Measurements from ENCODE around the gene NR2F1-AS1. TPM values are rescaled to one million over a fixed set of nuclear protein-coding genes. Genes with fewer than 3 reads are reported as not detected.

Gene NR2F1-AS1
- total and polyA plus RNA-seq, 4 donors = 2.0 to 4.0 (median 2.1) TPM

DNA sequence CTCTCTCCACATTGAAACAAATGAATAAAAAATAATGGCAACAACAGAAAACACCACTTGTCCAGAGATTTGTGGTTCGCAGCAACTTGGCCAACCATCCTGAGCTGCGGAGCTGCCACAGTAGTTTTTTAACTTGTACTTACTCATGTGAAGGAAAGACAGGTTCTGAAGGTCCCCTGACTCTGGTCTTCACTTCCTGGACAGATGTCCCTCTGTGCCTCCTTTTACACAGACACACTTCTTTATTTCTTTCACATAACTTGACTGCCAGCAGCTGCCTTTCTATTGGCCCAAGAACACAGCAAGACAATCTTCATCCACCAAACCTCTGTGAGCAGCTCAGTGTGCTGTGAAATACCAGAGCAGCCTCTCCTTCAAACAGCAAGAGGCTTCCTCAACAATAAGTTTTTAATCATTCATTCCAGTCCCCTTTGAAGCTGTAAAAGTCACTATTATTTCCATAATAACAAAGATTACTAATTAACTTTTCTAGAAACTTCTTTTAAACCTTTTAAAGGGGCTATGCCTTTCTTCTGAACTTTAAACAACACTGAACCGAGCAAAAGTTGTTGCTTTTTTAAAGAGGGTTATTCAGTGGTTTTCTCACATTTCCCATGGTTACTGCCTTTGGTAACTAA is 198.7 kb downstream of the NR2F1-AS1 start:
- Histone ChIP-seq H3K9ac (ENCODE audit: low read depth in 1 of 2, low read length in 2 of 2) (no peak overlapping the region), H3K4me1 (ENCODE audit: control insufficient read depth in 4 of 4, insufficient read depth in 4 of 4, low read length in 3 of 4) (no peaks in the 10 kb centered on the region), H3K9me3 (ENCODE audit: control insufficient read depth in 4 of 4, low read length in 3 of 4) (no peaks in the 10 kb centered on the region), H3K27ac (ENCODE audit: low read depth in 1 of 2, low read length in 2 of 2) (no peak overlapping the region), H3K4me3 (ENCODE audit: low read depth in 1 of 3, low read length in 3 of 3) (no peak overlapping the region), H3K36me3 (ENCODE audit: control insufficient read depth in 4 of 4, insufficient read depth in 3 of 4, low read depth in 1 of 4, low read length in 3 of 4) (no peaks in the 10 kb centered on the region), H3K27me3 (ENCODE audit: control insufficient read depth in 4 of 4, insufficient read depth in 4 of 4, low read length in 3 of 4) (no peaks in the 10 kb centered on the region)
- WGBS = 84% methylated on average over 3 of the region's 3 CpGs
- DNase-seq (ENCODE audit: low spot score) = no peak
- TF ChIP-seq EGR1 (IDR thresholded peaks at IDR 0.05; ENCODE audit: low read depth in 2 of 2) (no peak), REST (IDR thresholded peaks at IDR 0.05) (no peak), HNF4G (IDR thresholded peaks at IDR 0.05) (no peak), HNF4A (conservative IDR thresholded peaks at IDR 0.05) (no peak), NR2F2 (IDR thresholded peaks at IDR 0.05) (no peak), CTCF (IDR thresholded peaks at IDR 0.05; ENCODE audit: low read depth, low read length, missing input control) (no peak), RXRA (IDR thresholded peaks at IDR 0.05) (no peak)
- TF ChIP-seq, protein P1, sequence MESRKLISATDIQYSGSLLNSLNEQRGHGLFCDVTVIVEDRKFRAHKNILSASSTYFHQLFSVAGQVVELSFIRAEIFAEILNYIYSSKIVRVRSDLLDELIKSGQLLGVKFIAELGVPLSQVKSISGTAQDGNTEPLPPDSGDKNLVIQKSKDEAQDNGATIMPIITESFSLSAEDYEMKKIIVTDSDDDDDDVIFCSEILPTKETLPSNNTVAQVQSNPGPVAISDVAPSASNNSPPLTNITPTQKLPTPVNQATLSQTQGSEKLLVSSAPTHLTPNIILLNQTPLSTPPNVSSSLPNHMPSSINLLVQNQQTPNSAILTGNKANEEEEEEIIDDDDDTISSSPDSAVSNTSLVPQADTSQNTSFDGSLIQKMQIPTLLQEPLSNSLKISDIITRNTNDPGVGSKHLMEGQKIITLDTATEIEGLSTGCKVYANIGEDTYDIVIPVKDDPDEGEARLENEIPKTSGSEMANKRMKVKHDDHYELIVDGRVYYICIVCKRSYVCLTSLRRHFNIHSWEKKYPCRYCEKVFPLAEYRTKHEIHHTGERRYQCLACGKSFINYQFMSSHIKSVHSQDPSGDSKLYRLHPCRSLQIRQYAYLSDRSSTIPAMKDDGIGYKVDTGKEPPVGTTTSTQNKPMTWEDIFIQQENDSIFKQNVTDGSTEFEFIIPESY (IDR thresholded peaks at IDR 0.05) = no peak

DNA sequence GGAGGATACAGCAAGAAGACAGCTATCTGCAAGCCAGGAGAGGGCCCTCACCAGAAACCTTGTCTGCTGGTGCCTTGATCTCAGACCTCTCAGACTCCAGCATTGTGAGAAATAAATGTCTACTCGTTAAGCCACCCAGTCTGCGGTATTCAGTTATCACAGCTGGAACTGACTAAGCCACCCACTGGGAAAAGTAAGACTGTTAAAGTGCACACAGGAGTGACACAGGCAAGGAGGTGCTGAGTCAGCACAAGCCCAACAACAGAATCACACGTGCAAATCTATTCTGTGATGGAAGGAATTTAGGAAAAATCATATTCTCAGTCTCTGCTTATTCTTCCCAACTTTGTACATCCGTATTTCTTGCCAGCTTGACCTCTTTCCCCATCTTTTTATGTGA is 200.0 kb downstream of the NR2F1-AS1 start:
- Histone ChIP-seq H3K27ac (ENCODE audit: low read depth in 1 of 2, low read length in 2 of 2) (no peak overlapping the region), H3K4me1 (ENCODE audit: control insufficient read depth in 4 of 4, insufficient read depth in 4 of 4, low read length in 3 of 4) (no peaks in the 10 kb centered on the region), H3K36me3 (ENCODE audit: control insufficient read depth in 4 of 4, insufficient read depth in 3 of 4, low read depth in 1 of 4, low read length in 3 of 4) (no peaks in the 10 kb centered on the region), H3K9ac (ENCODE audit: low read depth in 1 of 2, low read length in 2 of 2) (no peak overlapping the region), H3K27me3 (ENCODE audit: control insufficient read depth in 4 of 4, insufficient read depth in 4 of 4, low read length in 3 of 4) (no peaks in the 10 kb centered on the region), H3K9me3 (ENCODE audit: control insufficient read depth in 4 of 4, low read length in 3 of 4) (no peaks in the 10 kb centered on the region), H3K4me3 (ENCODE audit: low read depth in 1 of 3, low read length in 3 of 3) (no peak overlapping the region)
- no peak for TF ChIP-seq TAF1 (conservative IDR thresholded peaks at IDR 0.05)
- no peak for TF ChIP-seq ATF3 (IDR thresholded peaks at IDR 0.05)
- TF ChIP-seq YY1 (IDR thresholded peaks at IDR 0.05) = no peak
- WGBS = 80% methylated on average over 4 of the region's 4 CpGs
- DNase-seq (ENCODE audit: low spot score) = no peak
